Upper lobe of left lung (tissue), 6 donors: ENCODE data around the gene CUTA. TPM values are rescaled to one million over a fixed set of nuclear protein-coding genes. Genes with fewer than 3 reads are reported as not detected.

Experiments used
- ATAC-seq, 2 donors: fragments of 200-7000 bp; cut with Tn5 transposase; one replicate each; pipeline ENCODE4 v1.9.1; 2022; ENCODE audit warnings: mild to moderate bottlenecking in 2 of 2, moderate library complexity in 2 of 2; ENCODE audit not compliant: low FRiP score in 2 of 2
- DNase-seq, 2 donors: peaks; one replicate each; pipeline ENCODE4 v3.0.0-alpha.2; 2019 to 2020
- H3K27ac ChIP-seq, 4 donors: fragments of 200-600 bp; sonication (generic); one replicate each; pipeline ENCODE4 v1.5.1; 2016 to 2019
- H3K27me3 ChIP-seq, 4 donors: fragments of 200-600 bp; sonication (generic); one replicate each; pipeline ENCODE4 v1.5.1; 2017 to 2019
- H3K36me3 ChIP-seq, 4 donors: fragments of 200-600 bp; sonication (generic); one replicate each; pipeline ENCODE4 v1.5.1; 2016 to 2019
- H3K4me1 ChIP-seq, 4 donors: fragments of 200-600 bp; sonication (generic); one replicate each; pipeline ENCODE4 v1.5.1; 2018 to 2019
- H3K4me3 ChIP-seq, 4 donors: fragments of 200-600 bp; sonication (generic); one replicate each; pipeline ENCODE4 v1.5.1; 2017 to 2019; ENCODE audit warnings: mild to moderate bottlenecking in 2 of 4, moderate library complexity in 1 of 4
- H3K9me3 ChIP-seq, 4 donors: fragments of 200-600 bp; sonication (generic); one replicate each; pipeline ENCODE4 v1.5.1; 2018 to 2019
- EP300 ChIP-seq, 4 donors: sonication (generic); formaldehyde crosslinking; IDR thresholded peaks; one replicate each; pipeline ENCODE4 v1.5.1; 2017; ENCODE audit warnings: antibody characterized with exemption in 4 of 4, control low read depth in 2 of 4
- POLR2A ChIP-seq, 4 donors: fragments of 450-650 bp; IDR thresholded peaks; one replicate each; pipeline ENCODE4 v1.5.1; 2016 to 2017; ENCODE audit warnings: antibody characterized with exemption in 4 of 4, mild to moderate bottlenecking in 2 of 4
- POLR2AphosphoS5 ChIP-seq, 2 donors: sonication (generic); formaldehyde crosslinking; IDR thresholded peaks; one replicate each; pipeline ENCODE4 v1.5.1; 2017; ENCODE audit warnings: antibody characterized with exemption in 2 of 2
- WGBS, 2 donors: methylation state at CpG; one replicate each; pipeline ENCODE4 v1.1.5; 2017 to 2018; 5-methylcytosine and 5-hydroxymethylcytosine counted together
- total RNA-seq, 6 donors: library from RNA; depleted of rRNA in 4 of 6; stranded (reverse); fragments of >200 nt in 4 of 6; gene quantifications; one replicate each; pipeline versions ENCODE4 v1.1.0 to v1.2.1, GENCODE V29; 2016 to 2021
- TF ChIP-seq, protein P1 (sequence below), 6 experiments: fragments of 450-650 bp in 4 of 6; fragments of 200-600 bp in 2 of 6; sonication (generic) in 2 of 6; IDR thresholded peaks; one replicate each; pipeline ENCODE4 v1.5.1; 2016 to 2019; ENCODE audit warnings: antibody characterized with exemption in 6 of 6
- donor health status: DM: no; HTN: no; CAD: no; lungs with moderate emphysema.
- donor health status: DM: no; HTN: yes; CAD: no; lungs with severe emphysema.

The CUTA gene
- total RNA-seq, 6 donors from 2014 or later: 53.4 to 171 (median 112) TPM

DNA sequence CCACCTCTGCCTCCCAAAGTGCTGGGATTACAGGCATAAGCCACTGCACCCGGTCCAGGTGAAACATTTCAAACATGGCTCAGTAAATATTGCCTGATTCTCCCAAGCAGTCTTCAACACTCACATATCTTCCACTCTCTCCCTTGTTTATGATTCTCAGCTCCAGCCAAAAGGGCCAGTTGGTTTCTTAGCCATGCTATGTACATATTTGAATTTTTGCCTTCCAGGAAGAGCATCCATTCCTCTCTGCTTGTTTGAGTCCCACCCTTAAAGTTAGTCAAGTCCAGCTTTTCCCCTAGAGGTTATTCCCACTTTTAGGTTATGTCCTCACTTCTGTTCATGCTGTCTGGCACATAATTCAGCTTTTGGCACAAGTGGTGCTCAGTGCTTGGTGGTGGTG is 20.4 kb downstream of the CUTA start:
- Histone ChIP-seq H3K27me3 (no peaks in the 10 kb centered on the region), H3K9me3 (no peaks in the 10 kb centered on the region), H3K36me3 (no peaks in the 10 kb centered on the region), H3K4me3 (no peak overlapping the region), H3K4me1 (no peaks in the 10 kb centered on the region), H3K27ac (no peak overlapping the region)
- WGBS, 2 donors: 75 to 90% methylated on average over 1 of the region's 1 CpG
- TF ChIP-seq, protein P1, sequence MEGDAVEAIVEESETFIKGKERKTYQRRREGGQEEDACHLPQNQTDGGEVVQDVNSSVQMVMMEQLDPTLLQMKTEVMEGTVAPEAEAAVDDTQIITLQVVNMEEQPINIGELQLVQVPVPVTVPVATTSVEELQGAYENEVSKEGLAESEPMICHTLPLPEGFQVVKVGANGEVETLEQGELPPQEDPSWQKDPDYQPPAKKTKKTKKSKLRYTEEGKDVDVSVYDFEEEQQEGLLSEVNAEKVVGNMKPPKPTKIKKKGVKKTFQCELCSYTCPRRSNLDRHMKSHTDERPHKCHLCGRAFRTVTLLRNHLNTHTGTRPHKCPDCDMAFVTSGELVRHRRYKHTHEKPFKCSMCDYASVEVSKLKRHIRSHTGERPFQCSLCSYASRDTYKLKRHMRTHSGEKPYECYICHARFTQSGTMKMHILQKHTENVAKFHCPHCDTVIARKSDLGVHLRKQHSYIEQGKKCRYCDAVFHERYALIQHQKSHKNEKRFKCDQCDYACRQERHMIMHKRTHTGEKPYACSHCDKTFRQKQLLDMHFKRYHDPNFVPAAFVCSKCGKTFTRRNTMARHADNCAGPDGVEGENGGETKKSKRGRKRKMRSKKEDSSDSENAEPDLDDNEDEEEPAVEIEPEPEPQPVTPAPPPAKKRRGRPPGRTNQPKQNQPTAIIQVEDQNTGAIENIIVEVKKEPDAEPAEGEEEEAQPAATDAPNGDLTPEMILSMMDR (IDR thresholded peaks at IDR 0.05): no peak
- TF ChIP-seq POLR2A (IDR thresholded peaks at IDR 0.05) (no peak), POLR2AphosphoS5 (IDR thresholded peaks at IDR 0.05) (no peak), EP300 (IDR thresholded peaks at IDR 0.05) (no peak)
- ATAC-seq (no peak), DNase-seq (no peak)

DNA sequence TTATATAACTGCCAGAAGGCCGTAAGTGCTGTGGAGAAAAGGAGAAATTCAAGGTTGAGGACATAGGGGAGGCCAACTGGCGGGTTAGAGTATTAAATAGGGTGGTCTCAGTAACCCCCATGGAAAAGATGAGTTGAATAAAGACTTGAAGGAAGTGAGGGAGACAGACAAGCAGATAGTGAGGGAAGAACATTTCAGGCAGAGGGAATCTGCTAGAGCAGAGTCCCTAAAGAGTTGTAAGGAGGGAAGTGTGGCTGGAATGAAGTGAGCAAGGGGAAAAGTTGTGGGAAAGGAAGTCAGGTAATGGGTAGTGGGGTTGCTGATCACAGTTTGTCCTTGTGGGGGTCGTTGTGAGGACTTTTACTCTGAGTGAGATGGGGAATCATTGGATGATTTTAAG is 24.9 kb downstream of the CUTA start:
- peaks cover 10 to 15% (median 12%) of the 10 kb centered on the region in 4 donors for H3K4me1 ChIP-seq
- peak overlapping the region in 1 of 4 donors; percentile 74 for H3K4me3 ChIP-seq
- 55 to 57% methylated on average over 3 of the region's 3 CpGs for WGBS, 2 donors
- TF ChIP-seq EP300 (IDR thresholded peaks at IDR 0.05) (no peak), POLR2AphosphoS5 (IDR thresholded peaks at IDR 0.05) (no peak), POLR2A (IDR thresholded peaks at IDR 0.05) (no peak)
- TF ChIP-seq, protein P1 (IDR thresholded peaks at IDR 0.05): no peak
- no peak for ATAC-seq
- no peaks in the 10 kb centered on the region for H3K36me3 ChIP-seq
- no peak for DNase-seq
- no peak overlapping the region for H3K27ac ChIP-seq
- H3K27me3 ChIP-seq: no peaks in the 10 kb centered on the region
- no peaks in the 10 kb centered on the region for H3K9me3 ChIP-seq

DNA sequence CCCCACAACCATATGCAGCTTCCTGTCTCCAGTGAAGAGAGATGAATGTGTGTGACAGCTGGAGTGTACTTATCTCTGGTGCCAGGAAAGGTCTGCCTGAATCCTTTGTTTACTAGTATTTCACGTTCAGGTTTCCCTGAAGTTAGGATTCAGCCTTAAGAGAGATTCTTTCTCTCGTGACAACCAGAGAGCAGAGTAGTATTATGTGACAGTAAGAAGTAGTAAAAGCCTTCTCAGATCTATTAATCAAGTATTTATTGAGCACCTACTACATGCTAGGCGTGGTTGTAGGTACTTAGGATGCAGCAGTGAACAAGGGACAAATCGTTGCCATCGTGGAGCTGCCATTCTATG is 25.3 kb downstream of the CUTA start:
- H3K27ac ChIP-seq: peak overlapping the region in 1 of 4 donors; percentile 90
- no peak for ATAC-seq
- TF ChIP-seq EP300 (IDR thresholded peaks at IDR 0.05): no peak
- no peak for TF ChIP-seq POLR2A (IDR thresholded peaks at IDR 0.05)
- no peak for TF ChIP-seq POLR2AphosphoS5 (IDR thresholded peaks at IDR 0.05)
- TF ChIP-seq, protein P1 (IDR thresholded peaks at IDR 0.05): no peak
- no peaks in the 10 kb centered on the region for H3K9me3 ChIP-seq
- no peaks in the 10 kb centered on the region for H3K36me3 ChIP-seq
- H3K4me3 ChIP-seq: peak overlapping the region in 2 of 4 donors; percentile 53 to 74
- 38 to 46% methylated on average over 5 of the region's 5 CpGs for WGBS, 2 donors
- peaks cover 10 to 15% (median 12%) of the 10 kb centered on the region in 4 donors for H3K4me1 ChIP-seq
- DNase-seq: no peak
- no peaks in the 10 kb centered on the region for H3K27me3 ChIP-seq

DNA sequence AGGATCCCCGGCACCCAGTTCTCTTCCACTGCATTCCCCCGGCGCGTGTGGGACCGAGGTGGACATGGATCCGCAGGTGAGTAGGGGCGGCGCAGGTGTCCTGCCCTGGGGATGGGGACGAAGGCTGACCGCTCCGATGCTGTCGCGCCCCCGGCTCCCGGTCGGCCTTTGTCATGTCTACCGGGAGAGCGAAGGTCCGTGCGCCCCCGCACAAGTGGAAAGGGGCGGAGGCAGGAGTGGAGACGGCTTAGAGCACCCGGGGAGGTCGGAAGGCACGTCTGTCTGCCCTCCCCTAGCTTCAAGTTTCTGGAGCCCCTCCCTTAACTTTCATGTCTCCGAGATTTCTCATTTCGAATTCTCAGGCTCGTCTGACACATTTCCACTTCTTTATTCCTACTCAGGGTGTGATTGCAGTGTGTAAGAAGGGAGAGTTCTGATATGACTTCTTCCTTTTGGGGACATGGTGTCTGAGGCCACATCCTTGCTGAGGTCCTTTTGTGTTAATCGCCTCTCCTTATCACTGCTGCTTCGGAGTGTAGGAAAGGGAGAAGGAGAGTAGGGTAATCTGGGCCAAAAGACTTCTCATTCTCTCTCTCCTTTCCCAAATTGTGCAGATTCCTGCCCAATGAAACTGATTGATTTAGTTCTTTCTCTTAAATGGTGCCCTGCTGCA is 25.8 kb downstream of the CUTA start:
- 1% methylated on average over 21 to 31 of the region's 31 CpGs for WGBS, 2 donors
- peak overlapping the region; percentile 53 to 74 (median 62) for H3K4me3 ChIP-seq
- no peaks in the 10 kb centered on the region for H3K36me3 ChIP-seq
- H3K9me3 ChIP-seq: no peaks in the 10 kb centered on the region
- no peaks in the 10 kb centered on the region for H3K27me3 ChIP-seq
- H3K27ac ChIP-seq: peak overlapping the region; percentile 60 to 91 (median 82)
- H3K4me1 ChIP-seq: peaks cover 10 to 15% (median 12%) of the 10 kb centered on the region in 4 donors
- no peak for DNase-seq
- no peak for ATAC-seq
- TF ChIP-seq POLR2A (IDR thresholded peaks at IDR 0.05): peak in 1 of 4 donors; percentile 49
- TF ChIP-seq, protein P1 (IDR thresholded peaks at IDR 0.05): no peak
